Measurements from ENCODE around the gene ATP11C.
"Not testable (repeated sequence)": the region's sequence is repeated elsewhere in the genome, so short reads cannot be mapped to it uniquely, and the experiment has no call there.

ATP11C gene

GRCh38 chrX:139930401-139930800, 2.5 kb downstream of the ATP11C start:
- no peak for TF ChIP-seq CTCF (IDR thresholded peaks at IDR 0.05)
- H3K4me3 ChIP-seq (ENCODE audit: low read depth, low read length), result no peak overlapping the region
- H2AFZ ChIP-seq, result no peak overlapping the region
- H3K36me3 ChIP-seq (ENCODE audit: control insufficient read depth, insufficient read depth, low read length), result no peaks in the 10 kb centered on the region
- no peaks in the 10 kb centered on the region for H3K79me2 ChIP-seq
- H3K9ac ChIP-seq, result no peak overlapping the region
- peaks cover 4% of the 10 kb centered on the region for H3K4me1 ChIP-seq
- H3K4me2 ChIP-seq (ENCODE audit: low read length), result no peak overlapping the region
- H3K27ac ChIP-seq, result no peak overlapping the region
- H3K27me3 ChIP-seq (ENCODE audit: control insufficient read depth, insufficient read depth, low read length), result no peaks in the 10 kb centered on the region
- H3K9me3 ChIP-seq (ENCODE audit: control insufficient read depth, low read length), result no peaks in the 10 kb centered on the region

- Histone ChIP-seq H3K4me3 (ENCODE audit: low read depth, low read length) (no peak overlapping the region), H3K9ac (no peak overlapping the region), H3K27ac (no peak overlapping the region), H2AFZ (no peak overlapping the region), H3K79me2 (no peaks in the 10 kb centered on the region), H3K4me2 (ENCODE audit: low read length) (no peak overlapping the region), H3K9me3 (ENCODE audit: control insufficient read depth, low read length) (no peaks in the 10 kb centered on the region), H3K4me1 (peaks cover 4% of the 10 kb centered on the region), H3K36me3 (ENCODE audit: control insufficient read depth, insufficient read depth, low read length) (no peaks in the 10 kb centered on the region), H3K27me3 (ENCODE audit: control insufficient read depth, insufficient read depth, low read length) (no peaks in the 10 kb centered on the region)
- no peak for TF ChIP-seq CTCF (IDR thresholded peaks at IDR 0.05)
Observed at GRCh38 chrX:139929876-139930275, 3.0 kb downstream of the ATP11C start.

- no peak overlapping the region for H2AFZ ChIP-seq
- H3K4me3 ChIP-seq (ENCODE audit: low read depth, low read length), result no peak overlapping the region
- H3K4me1 ChIP-seq, result no peaks in the 10 kb centered on the region
- TF ChIP-seq CTCF (IDR thresholded peaks at IDR 0.05), result no peak
- no peak overlapping the region for H3K4me2 ChIP-seq (ENCODE audit: low read length)
- H3K27ac ChIP-seq, result no peak overlapping the region
- no peaks in the 10 kb centered on the region for H3K9me3 ChIP-seq (ENCODE audit: control insufficient read depth, low read length)
- no peaks in the 10 kb centered on the region for H3K27me3 ChIP-seq (ENCODE audit: control insufficient read depth, insufficient read depth, low read length)
- no peaks in the 10 kb centered on the region for H3K79me2 ChIP-seq
- H3K9ac ChIP-seq, result no peak overlapping the region
- no peaks in the 10 kb centered on the region for H3K36me3 ChIP-seq (ENCODE audit: control insufficient read depth, insufficient read depth, low read length)
Observed at GRCh38 chrX:139924696-139925095, 8.2 kb downstream of the ATP11C start.

GRCh38 chrX:139924069-139924695, 8.7 kb downstream of the ATP11C start:
- Histone ChIP-seq H2AFZ (no peak overlapping the region), H3K9ac (no peak overlapping the region), H3K27ac (no peak overlapping the region), H3K36me3 (ENCODE audit: control insufficient read depth, insufficient read depth, low read length) (no peaks in the 10 kb centered on the region), H3K9me3 (ENCODE audit: control insufficient read depth, low read length) (no peaks in the 10 kb centered on the region), H3K27me3 (ENCODE audit: control insufficient read depth, insufficient read depth, low read length) (no peaks in the 10 kb centered on the region), H3K4me3 (ENCODE audit: low read depth, low read length) (no peak overlapping the region), H3K4me1 (no peaks in the 10 kb centered on the region), H3K79me2 (no peaks in the 10 kb centered on the region), H3K4me2 (ENCODE audit: low read length) (no peak overlapping the region)
- no peak for TF ChIP-seq CTCF (IDR thresholded peaks at IDR 0.05)

- H3K36me3 ChIP-seq (ENCODE audit: control insufficient read depth, insufficient read depth, low read length); H3K4me3 ChIP-seq (ENCODE audit: low read depth, low read length); H3K27ac ChIP-seq; H3K79me2 ChIP-seq; H2AFZ ChIP-seq; H3K4me1 ChIP-seq; H3K27me3 ChIP-seq (ENCODE audit: control insufficient read depth, insufficient read depth, low read length); H3K9me3 ChIP-seq (ENCODE audit: control insufficient read depth, low read length); H3K4me2 ChIP-seq (ENCODE audit: low read length); H3K9ac ChIP-seq: not testable (repeated sequence)
Observed at GRCh38 chrX:139921142-139921541, 11.7 kb downstream of the ATP11C start.
